Measurements from ENCODE around the gene MMP11.

The MMP11 gene

DNA sequence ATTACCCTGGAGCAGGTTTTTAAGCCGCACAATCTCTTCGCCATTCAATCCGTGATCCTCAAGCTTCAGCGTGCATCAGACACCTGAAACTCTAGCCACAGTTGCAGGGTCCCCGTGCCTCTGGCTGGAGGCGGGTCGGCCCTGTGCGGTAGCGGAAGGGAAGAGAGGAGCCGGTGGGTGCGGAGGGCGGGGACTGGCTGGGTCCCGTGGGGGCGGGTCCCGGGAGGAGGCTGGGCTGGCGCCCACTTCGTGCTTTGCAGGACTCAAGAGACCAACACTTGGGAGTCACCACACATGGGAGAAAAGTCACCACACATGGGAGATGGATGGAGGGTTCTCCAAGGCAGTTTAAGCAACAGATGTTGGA, 9.1 kb upstream of the MMP11 start:
- H3K27me3 ChIP-seq (ENCODE audit: insufficient read depth, low read length) = peaks cover 2% of the 10 kb centered on the region; the same call in 1 of the 2 replicates
- no peak overlapping the region for H3K27ac ChIP-seq (ENCODE audit: low read length)
- H3K9ac ChIP-seq (ENCODE audit: low read depth, low read length) = peak overlapping the region; percentile 52; the same call in 1 of the 2 replicates
- H3K4me3 ChIP-seq (ENCODE audit: low read length) = peak overlapping the region; percentile 37; the same call in 1 of the 2 replicates
- H3K4me1 ChIP-seq (ENCODE audit: insufficient read depth, low read length) = peaks cover 10% of the 10 kb centered on the region; the same call in 1 of the 2 replicates
- peaks cover 12% of the 10 kb centered on the region for H3K36me3 ChIP-seq (ENCODE audit: insufficient read depth, low read depth, low read length)
- H3K9me3 ChIP-seq (ENCODE audit: insufficient read depth, low read depth, low read length) = no peaks in the 10 kb centered on the region

DNA sequence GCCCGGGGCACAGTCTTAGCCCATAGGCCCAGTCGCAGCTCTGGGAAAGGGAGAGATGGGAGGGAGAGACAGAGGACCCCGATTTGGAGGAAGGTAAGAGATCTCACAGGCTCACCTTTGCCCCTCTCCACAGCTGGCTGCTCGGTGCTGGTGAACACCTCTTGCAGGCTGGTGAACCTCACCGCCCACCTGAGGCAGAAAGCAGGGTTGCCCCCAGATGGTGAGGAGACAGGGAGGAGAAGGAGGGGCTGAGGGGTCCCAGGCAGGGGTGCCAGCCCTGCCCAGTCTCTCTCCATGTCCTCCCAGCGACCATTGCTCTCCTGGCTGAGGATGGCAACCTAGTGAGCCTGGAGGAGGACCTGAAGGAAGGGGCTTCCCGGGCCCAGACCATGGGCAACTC, 8.7 kb upstream of the MMP11 start:
- Histone ChIP-seq H3K9me3 (ENCODE audit: insufficient read depth, low read depth, low read length) (no peaks in the 10 kb centered on the region), H3K4me3 (ENCODE audit: low read length) (0 out of 2 replicates have a peak overlapping the region, but pooled peaks have one; percentile 37), H3K27me3 (ENCODE audit: insufficient read depth, low read length) (peaks cover 6% of the 10 kb centered on the region), H3K9ac (ENCODE audit: low read depth, low read length) (peak overlapping the region; percentile 52; the same call in 1 of the 2 replicates), H3K27ac (ENCODE audit: low read length) (no peak overlapping the region), H3K4me1 (ENCODE audit: insufficient read depth, low read length) (peaks cover 10% of the 10 kb centered on the region; the same call in 1 of the 2 replicates), H3K36me3 (ENCODE audit: insufficient read depth, low read depth, low read length) (peaks cover 12% of the 10 kb centered on the region)

DNA sequence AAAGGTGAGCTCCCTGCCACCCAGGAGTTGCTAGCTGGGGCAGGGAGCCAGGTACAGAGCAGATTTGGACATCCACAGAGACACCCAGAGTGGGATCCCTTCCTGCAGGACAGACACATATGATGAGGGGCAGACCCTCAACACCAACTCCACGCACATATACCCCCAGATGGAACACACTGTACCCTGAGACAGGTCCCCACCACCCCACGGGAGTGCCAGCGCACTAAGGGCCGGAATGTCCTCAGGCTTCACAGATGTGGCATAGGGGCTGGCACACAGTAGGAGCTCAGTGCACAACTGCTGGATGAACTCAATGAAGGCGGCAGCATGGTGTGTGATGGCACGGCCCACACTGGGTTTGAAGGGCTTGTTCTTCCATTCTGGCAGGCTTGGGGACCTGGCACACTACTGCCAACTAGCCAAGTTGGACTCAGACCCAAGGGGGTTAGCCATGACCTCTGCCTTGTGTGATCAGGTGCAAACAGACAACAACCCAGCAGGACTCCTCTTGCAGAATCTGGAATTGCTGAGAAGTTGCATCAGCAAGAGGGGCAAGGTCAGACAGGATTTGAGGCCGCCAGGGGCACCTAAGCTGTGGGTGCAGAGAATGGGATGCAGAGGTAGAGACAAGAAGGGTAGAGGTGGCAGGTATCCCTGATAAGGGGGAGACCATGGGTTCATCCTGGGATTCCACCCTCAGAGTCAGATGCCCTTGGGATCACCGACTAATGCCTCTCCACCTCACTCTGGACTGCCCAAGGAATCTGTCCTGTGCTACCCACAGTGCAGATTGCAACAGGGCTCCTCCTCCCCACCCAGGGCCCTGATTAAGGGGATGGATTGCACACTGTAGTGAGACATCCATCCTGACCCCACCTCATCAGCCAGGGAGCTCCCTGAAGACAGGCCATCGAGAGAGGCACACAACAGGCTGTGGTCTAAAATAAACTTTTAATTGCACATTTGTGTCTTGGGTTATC, 7.5 kb upstream of the MMP11 start:
- H3K27ac ChIP-seq (ENCODE audit: low read length) = no peak overlapping the region
- H3K4me3 ChIP-seq (ENCODE audit: low read length) = no peak overlapping the region
- peaks cover 10% of the 10 kb centered on the region; the same call in 1 of the 2 replicates for H3K4me1 ChIP-seq (ENCODE audit: insufficient read depth, low read length)
- no peaks in the 10 kb centered on the region for H3K9me3 ChIP-seq (ENCODE audit: insufficient read depth, low read depth, low read length)
- peaks cover 16% of the 10 kb centered on the region for H3K27me3 ChIP-seq (ENCODE audit: insufficient read depth, low read length)
- H3K36me3 ChIP-seq (ENCODE audit: insufficient read depth, low read depth, low read length) = peaks cover 12% of the 10 kb centered on the region
- no peak overlapping the region for H3K9ac ChIP-seq (ENCODE audit: low read depth, low read length)

DNA sequence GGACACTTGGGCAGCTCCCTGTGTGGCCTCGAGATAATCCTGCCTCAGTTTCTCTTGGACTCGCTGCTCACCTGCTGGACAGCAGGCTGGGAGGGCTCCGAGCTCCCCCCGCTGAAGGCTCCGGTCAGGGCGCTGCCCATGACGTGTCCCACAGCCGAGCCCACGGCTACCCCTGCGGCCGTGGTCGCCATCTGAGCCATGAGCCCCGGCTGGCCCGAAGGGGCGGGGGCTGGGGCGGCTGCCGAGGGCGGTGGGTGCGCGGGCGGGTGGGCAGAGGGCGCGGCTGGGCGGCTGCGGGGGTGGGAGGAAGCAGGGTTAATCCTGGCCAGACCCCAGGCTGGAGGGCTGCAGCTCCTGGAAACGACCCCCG, 5.4 kb upstream of the MMP11 start:
- Histone ChIP-seq H3K36me3 (ENCODE audit: insufficient read depth, low read depth, low read length) (peaks cover 12% of the 10 kb centered on the region), H3K9ac (ENCODE audit: low read depth, low read length) (peak overlapping the region; percentile 67; the same call in 1 of the 2 replicates), H3K27ac (ENCODE audit: low read length) (no peak overlapping the region), H3K4me1 (ENCODE audit: insufficient read depth, low read length) (peaks cover 11% of the 10 kb centered on the region; the same call in 1 of the 2 replicates), H3K27me3 (ENCODE audit: insufficient read depth, low read length) (peaks cover 16% of the 10 kb centered on the region), H3K9me3 (ENCODE audit: insufficient read depth, low read depth, low read length) (no peaks in the 10 kb centered on the region), H3K4me3 (ENCODE audit: low read length) (peak overlapping the region; percentile 73)

DNA sequence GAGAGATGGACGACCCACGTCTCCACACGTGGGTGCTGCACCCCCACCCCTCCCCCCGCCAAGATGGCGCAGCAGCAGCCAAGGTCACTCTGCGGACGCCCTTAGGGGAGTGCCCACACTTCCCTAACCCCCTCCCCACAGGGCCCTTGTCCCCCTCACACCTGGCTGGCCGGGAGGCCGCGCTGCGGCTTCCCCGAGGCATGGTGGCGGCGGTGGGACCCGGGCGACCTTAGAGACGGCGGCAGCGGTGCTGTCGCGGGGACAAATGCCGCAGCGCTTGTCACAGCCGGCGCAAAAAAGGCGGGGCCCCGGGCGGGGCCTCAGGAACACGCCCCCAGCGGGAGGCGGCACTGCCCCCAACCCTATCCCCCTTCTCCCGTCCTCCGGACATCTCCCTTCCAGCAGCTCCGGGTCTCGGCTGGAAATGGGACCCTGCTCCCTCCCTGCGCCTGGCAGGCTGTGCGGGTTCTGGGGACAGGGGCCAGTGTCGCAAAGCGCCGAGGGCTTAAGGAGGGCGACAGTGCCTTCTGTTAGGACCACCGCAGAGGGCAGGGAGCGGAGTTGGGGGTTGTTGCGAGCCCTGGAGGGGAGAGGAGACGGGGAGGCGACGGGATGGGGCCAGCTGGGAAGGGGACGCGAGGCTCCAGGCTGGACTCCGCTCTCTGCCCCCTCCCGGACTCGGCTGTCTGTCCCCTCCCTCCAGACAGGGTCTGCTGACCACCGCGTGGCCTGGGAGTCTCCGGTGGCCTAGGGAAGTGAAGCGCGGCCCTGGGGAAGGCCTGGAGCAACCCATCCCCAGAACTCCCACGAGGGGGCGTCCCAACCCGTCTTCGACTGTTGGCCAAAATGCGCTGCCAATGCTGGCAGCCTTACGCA, 4.7 kb upstream of the MMP11 start, which contains the start of gene CHCHD10:
Gene CHCHD10, minus strand, starts transcription at position 300 of the 876 bp plus-strand sequence. Its CDS starts 98 bp downstream, at position 202.
- peak within 1 kb of the TSS; percentile 67; the same call in 1 of the 2 replicates for H3K9ac ChIP-seq (ENCODE audit: low read depth, low read length)
- H3K27ac ChIP-seq (ENCODE audit: low read length) = no peak within 1 kb of the TSS
- H3K27me3 ChIP-seq (ENCODE audit: insufficient read depth, low read length) = peaks cover 17% of the 10 kb centered on the region
- H3K4me3 ChIP-seq (ENCODE audit: low read length) = peak within 1 kb of the TSS; percentile 73
- H3K4me1 ChIP-seq (ENCODE audit: insufficient read depth, low read length) = peaks cover 12% of the 10 kb centered on the region; the same call in 1 of the 2 replicates
- H3K36me3 ChIP-seq (ENCODE audit: insufficient read depth, low read depth, low read length) = peaks cover 12% of the 10 kb centered on the region
- no peaks in the 10 kb centered on the region for H3K9me3 ChIP-seq (ENCODE audit: insufficient read depth, low read depth, low read length)

DNA sequence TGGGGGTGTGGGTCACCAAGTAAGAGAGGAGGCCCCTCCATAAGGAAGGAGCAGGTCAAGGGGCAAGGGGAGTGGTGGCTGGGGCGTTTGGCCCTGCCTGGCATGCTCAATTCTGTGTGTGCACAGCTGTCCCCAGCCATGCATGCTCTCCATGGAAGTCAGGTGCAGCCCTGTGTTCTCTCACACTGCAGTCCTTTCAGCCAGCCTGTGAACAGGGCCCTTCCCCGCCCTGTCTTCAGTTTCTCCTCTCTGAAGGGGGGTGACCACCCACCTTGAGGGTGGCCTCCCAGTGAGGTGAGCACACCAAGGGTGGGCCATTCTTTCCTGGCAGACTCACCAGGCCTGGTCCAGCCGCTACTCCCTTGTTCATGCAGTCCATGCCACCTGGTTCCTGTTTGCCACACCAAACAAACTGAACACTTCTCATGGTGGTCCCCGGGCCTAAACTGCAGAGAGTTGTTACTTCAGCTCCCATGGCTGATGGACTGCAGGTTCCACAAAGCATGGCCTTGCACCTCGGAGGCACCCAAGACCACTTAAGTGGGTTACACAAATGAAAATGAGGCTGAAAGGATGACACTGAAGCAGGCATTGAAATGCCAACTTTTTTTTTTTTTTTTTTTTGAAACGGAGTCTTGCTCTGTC, 3.2 kb upstream of the MMP11 start:
- no peak overlapping the region for H3K27ac ChIP-seq (ENCODE audit: low read length)
- peaks cover 32% of the 10 kb centered on the region for H3K27me3 ChIP-seq (ENCODE audit: insufficient read depth, low read length)
- H3K4me1 ChIP-seq (ENCODE audit: insufficient read depth, low read length) = peaks cover 6% of the 10 kb centered on the region; the same call in 1 of the 2 replicates
- H3K9me3 ChIP-seq (ENCODE audit: insufficient read depth, low read depth, low read length) = no peaks in the 10 kb centered on the region
- peaks cover 12% of the 10 kb centered on the region for H3K36me3 ChIP-seq (ENCODE audit: insufficient read depth, low read depth, low read length)
- no peak overlapping the region for H3K9ac ChIP-seq (ENCODE audit: low read depth, low read length)
- H3K4me3 ChIP-seq (ENCODE audit: low read length) = no peak overlapping the region

DNA sequence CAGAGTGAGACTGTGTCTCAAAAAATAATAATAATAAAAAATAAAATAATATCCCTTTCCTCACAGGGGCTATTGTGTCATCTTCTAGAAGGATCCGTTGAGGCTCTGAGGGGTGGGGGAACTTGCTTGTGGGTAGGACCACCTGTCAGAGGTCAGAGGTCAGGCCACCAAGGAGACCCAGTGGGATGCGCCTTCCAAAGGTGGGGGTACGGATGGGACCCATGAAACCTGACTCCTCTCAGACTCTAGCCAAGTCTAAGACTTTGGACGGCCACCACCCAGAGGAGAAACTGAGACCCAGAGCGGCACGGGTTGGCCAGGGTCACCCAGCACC, 367 bp upstream of the MMP11 start:
- peaks cover 48% of the 10 kb centered on the region for H3K27me3 ChIP-seq (ENCODE audit: insufficient read depth, low read length)
- peak overlapping the region; percentile 64 for H3K4me3 ChIP-seq (ENCODE audit: low read length)
- peaks cover 6% of the 10 kb centered on the region; the same call in 1 of the 2 replicates for H3K4me1 ChIP-seq (ENCODE audit: insufficient read depth, low read length)
- H3K36me3 ChIP-seq (ENCODE audit: insufficient read depth, low read depth, low read length) = no peaks in the 10 kb centered on the region
- H3K9ac ChIP-seq (ENCODE audit: low read depth, low read length) = peak overlapping the region; percentile 56; the same call in 1 of the 2 replicates
- no peak overlapping the region for H3K27ac ChIP-seq (ENCODE audit: low read length)
- no peaks in the 10 kb centered on the region for H3K9me3 ChIP-seq (ENCODE audit: insufficient read depth, low read depth, low read length)

DNA sequence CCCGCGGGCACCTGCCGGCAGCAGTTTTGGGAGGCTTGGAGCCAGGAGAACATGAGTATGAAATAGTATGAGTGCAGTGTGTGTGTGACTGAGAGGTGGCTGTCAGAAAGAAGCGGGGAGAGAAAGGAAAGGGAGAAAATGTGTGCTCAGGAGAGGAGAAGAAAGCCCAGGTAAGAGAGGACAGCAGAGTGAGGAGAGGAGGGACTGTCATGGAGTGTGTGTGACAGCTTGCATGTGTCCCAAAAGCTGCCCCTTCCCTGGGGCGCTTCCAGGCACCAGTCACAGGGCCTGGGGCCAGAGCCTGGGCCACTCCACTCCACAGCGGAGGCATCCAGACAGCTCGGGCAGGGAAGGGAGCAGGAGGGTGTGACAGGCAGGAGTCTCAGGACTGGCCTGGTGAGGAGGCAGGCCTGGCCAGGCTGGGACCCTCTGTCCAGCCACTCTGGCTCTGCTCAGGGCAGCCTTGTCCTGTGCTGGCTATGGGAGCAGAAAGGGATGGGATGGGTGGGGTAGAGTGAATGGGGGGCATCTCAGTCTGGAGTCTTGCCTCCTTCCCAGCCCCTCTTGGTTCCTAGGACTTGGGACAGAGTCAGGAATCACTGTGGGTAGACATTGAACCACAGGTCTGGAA, 949 bp downstream of the MMP11 start:
- Histone ChIP-seq H3K4me3 (ENCODE audit: low read length) (peak overlapping the region; percentile 67), H3K27me3 (ENCODE audit: insufficient read depth, low read length) (peaks cover 45% of the 10 kb centered on the region), H3K4me1 (ENCODE audit: insufficient read depth, low read length) (peaks cover 6% of the 10 kb centered on the region; the same call in 1 of the 2 replicates), H3K36me3 (ENCODE audit: insufficient read depth, low read depth, low read length) (no peaks in the 10 kb centered on the region), H3K9me3 (ENCODE audit: insufficient read depth, low read depth, low read length) (no peaks in the 10 kb centered on the region), H3K27ac (ENCODE audit: low read length) (no peak overlapping the region), H3K9ac (ENCODE audit: low read depth, low read length) (peak overlapping the region; percentile 29; the same call in 1 of the 2 replicates)

DNA sequence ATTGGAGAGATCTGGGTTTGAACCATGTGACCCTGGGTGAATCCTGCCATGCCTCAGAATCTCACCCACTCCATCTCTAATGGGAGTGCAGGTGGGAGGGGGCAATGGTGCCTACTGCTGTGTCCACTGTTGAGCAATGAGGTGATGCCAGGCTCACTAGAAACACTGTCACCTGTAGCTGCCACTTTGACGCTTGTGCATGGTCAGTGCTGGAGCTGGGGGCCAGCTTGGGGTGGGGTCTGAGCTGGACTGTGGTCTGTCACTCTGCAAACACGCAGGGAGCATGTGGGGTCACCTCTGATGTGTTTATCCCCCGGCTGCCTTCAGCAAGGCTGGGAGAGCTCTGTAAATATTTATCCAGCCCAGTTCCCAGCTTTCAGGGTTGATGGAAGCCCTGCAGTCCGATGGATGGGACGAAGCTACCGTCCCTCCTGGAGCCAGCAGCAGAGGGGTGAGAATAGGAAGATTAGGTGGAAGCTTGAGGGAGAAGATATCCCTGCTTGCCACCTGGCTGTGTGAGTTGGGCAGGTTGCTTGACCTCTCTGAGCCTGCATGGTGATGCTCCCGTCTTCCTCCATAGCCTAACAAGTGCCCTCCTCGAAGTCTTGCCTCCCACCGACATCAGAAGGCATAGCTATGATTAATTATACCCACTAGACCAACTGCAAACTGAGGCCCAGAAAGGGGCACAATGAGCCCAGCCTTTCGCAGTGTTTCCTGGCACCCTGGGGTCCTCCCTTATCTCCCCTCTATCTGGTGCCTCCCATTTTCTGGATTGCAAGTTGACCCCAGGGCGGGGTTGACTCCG, 1.7 kb downstream of the MMP11 start:
- no peak overlapping the region for H3K9ac ChIP-seq (ENCODE audit: low read depth, low read length)
- peaks cover 6% of the 10 kb centered on the region; the same call in 1 of the 2 replicates for H3K4me1 ChIP-seq (ENCODE audit: insufficient read depth, low read length)
- H3K36me3 ChIP-seq (ENCODE audit: insufficient read depth, low read depth, low read length) = no peaks in the 10 kb centered on the region
- H3K27me3 ChIP-seq (ENCODE audit: insufficient read depth, low read length) = peaks cover 38% of the 10 kb centered on the region
- no peak overlapping the region for H3K4me3 ChIP-seq (ENCODE audit: low read length)
- no peak overlapping the region for H3K27ac ChIP-seq (ENCODE audit: low read length)
- H3K9me3 ChIP-seq (ENCODE audit: insufficient read depth, low read depth, low read length) = no peaks in the 10 kb centered on the region

DNA sequence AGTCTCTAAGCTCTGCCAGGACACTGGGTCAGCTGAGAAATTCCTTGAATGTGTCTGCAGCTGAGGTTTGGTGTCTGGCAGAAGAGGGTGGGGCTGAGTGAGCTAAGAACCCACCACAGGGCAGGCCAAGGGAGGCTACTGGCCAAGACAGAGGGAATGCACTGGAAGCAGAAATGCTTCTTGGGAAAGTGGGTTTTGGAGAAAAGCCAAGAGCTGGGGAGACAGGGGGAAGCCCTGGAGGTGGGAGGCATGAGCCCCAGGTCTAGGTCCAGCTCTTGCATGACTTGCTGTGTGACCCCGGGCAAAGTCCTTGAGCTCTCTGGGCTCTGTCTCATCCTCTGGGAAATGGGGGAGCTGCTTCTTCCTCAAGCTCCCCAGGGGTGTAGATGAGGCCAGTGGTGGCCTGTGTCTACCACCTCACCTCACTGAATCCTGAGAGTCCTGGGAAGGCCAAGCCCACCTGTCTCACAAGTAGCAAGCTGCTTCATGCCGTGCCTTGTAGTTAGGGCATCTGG, 2.3 kb downstream of the MMP11 start:
- no peaks in the 10 kb centered on the region for H3K9me3 ChIP-seq (ENCODE audit: insufficient read depth, low read depth, low read length)
- no peak overlapping the region for H3K4me3 ChIP-seq (ENCODE audit: low read length)
- H3K27ac ChIP-seq (ENCODE audit: low read length) = no peak overlapping the region
- no peak overlapping the region for H3K9ac ChIP-seq (ENCODE audit: low read depth, low read length)
- peaks cover 32% of the 10 kb centered on the region for H3K27me3 ChIP-seq (ENCODE audit: insufficient read depth, low read length)
- H3K4me1 ChIP-seq (ENCODE audit: insufficient read depth, low read length) = peaks cover 6% of the 10 kb centered on the region; the same call in 1 of the 2 replicates
- no peaks in the 10 kb centered on the region for H3K36me3 ChIP-seq (ENCODE audit: insufficient read depth, low read depth, low read length)
